GM19238 (cell line): ENCODE results near the gene SPSB4.

Source experiments
- DNase-seq: peaks from one replicate; pipeline ENCODE4 v3.0.0; 2011; ENCODE audit warnings: low spot score; ENCODE audit not compliant: insufficient read length

SPSB4 gene

GRCh38 chr3:141073580-141073979 lies 22.4 kb downstream of the SPSB4 start:
- DNase-seq: no peak

DNA sequence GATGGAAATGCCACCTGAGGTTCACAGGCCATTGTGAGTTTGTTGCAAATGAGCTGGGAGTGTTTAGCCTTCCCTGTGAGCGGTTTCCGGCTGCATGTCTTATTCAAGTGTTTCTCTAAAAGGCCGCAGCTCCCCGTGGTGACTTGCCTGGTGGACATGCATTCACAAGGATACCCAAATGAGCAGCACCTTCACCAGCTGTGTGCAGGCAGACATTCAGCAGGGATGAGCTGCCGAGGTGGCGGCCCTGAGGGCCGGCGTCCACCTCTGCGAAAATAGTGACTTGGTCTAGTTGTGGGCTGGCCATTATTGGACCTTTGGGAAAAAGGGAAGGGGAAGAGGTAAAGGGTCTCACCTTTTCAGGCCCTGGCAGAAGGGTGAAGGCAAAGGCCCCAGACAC lies 23.4 kb downstream of the SPSB4 start:
- no peak for DNase-seq

DNA sequence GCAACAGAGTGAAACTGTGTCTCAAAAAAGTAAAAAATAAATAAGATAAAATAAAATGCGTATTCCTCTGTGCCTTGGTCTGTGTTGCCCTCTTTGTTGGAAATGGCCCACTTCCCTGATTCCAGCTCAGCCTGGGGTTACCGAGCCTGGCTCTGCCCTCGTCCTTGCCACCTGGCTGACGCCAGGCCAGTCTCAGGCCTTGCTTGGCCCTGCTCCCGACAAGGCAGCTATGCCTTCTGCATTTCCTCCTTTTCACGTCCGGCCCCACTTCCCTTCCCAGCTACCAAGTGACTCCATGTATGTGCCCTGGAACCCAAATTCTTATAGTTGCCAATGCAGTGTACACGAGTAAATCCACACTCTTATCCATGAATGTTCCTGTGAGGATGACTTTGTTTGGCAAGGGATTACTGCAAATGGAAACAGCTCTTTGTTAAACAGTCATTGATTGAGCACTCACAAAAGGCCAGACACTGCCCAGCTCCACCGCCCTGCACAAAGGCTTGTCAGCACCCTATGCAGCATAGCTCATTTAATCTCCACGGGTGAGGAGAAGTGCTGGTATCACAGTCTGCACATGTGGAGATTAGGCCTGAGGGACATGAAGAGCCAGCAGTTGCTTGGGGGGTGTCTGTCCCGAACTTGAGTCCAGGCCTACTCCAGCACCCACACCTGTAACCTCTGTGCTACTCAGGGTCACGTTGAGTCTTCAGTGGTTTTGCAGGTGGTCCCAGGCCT lies 25.1 kb downstream of the SPSB4 start:
- DNase-seq: no peak

DNA sequence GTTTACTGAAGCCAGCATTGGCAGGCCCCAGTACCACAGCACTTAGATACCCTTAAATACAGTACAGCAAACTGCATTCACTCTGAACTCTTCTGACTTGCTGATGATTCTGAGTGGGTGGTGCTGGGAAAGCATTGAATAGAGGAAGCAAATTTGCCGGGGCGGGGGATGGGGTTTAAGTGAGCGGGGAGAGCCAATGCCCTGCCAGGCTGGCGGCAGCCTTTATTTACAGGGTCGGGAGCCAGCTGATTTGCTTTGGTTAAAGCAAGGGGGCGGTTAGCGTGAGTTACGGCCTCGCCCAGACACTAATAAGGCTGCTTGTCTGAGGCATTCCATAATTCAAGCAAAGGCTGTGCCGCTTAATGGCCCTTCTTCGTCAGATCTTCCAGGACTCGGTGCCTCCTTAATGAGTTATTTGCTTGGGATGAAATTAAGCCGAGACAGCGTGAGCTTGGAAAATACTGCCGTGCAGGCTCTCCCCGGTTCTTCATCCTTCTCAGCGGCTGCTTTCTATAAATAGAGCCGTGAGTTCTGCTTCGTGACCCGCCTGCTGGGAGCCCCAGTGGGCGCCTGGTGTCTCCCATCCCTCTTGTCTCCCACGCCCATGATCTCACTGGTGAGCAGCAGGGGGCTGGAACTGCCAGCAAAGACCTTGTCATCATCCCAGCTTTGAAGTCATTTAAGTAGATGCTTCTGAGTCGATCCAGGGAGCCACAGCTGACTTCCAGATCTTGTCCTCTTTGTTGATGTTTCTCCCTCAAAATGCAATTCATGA lies 25.8 kb downstream of the SPSB4 start:
- no peak for DNase-seq

- no peak for DNase-seq
Observed at GRCh38 chr3:141077631-141078030, 26.5 kb downstream of the SPSB4 start.

- DNase-seq: no peak
Observed at GRCh38 chr3:141078200-141078599, 27.1 kb downstream of the SPSB4 start.

GRCh38 chr3:141080431-141080830 lies 29.3 kb downstream of the SPSB4 start:
- DNase-seq: no peak

- no peak for DNase-seq
Observed at GRCh38 chr3:141081141-141081795, 30.1 kb downstream of the SPSB4 start.

- no peak for DNase-seq
Observed at GRCh38 chr3:141082064-141082463, 30.9 kb downstream of the SPSB4 start.

- DNase-seq: no peak
Observed at GRCh38 chr3:141083226-141083625, 32.1 kb downstream of the SPSB4 start.

DNA sequence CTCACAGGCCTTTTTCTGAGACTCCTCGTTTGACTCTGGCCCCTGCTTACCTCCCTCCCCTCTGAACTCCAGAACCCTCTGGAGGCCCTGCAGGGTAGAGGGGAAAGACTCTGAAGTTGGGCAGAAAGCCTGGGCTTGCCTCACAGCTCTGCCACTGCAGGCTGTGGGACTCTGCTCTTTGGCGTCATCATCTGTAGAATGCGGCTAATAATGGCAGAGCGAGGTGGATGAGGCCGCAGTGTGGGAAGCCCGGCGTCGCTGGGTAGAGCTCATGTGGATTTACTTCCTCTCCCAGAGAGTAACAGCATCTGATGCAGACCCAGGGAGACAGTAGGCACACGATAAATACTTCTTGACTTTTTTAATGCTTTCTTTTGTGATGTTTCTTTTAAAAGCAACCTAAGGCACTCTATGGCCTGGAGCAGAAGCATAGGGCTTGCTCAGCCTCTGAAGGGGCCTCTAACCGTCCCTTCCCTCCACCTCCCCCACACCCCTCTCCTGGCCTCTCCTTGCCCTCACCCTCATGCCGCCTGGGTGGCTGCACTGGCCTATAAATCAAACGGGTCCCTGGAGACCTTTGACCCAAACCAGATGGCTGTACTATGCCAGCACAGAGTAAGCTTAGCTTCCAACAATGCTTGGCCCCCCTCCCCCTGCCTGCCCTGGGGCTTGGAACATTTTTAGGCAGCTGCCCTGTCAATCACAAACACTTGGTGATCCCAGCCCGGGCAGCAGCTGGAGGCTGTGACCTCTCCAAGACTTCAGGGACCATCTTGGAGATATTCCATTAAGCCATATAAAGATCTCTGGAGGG lies 32.9 kb downstream of the SPSB4 start:
- DNase-seq: no peak

DNA sequence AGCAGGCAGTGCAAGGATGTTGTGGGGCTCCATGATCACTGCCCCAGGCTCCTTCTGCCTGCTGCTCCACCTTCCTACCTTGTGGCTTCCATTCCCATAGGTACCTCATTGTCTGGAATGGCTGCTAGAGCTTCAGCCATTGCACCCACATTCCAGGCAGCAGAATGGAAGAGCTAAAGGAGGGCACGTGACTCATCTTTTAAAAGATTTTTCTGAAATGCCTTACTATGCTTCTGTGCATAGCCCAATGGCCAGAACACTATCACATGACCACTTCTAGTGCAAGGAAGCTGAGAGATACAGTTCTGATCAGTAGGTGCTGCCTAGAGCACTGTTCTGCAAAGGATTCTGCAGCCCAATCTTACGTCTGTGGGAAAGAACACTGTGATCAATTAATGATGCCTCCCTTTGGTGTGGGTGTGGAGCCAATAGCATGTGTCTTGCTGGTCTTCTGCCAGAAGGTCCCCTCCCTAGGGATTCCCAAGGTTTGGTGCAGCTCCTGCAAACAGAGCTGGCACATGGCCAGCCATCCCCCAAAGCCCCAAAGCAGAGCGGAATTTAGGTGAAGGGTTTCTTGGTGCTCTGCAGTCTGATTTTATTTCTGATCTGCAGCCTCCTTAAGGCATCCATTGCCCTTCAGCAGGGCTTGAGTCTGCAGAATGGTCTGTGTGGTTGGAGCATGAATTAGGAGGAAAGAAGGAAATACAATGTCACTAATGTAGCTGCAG lies 34.4 kb downstream of the SPSB4 start:
- no peak for DNase-seq

DNA sequence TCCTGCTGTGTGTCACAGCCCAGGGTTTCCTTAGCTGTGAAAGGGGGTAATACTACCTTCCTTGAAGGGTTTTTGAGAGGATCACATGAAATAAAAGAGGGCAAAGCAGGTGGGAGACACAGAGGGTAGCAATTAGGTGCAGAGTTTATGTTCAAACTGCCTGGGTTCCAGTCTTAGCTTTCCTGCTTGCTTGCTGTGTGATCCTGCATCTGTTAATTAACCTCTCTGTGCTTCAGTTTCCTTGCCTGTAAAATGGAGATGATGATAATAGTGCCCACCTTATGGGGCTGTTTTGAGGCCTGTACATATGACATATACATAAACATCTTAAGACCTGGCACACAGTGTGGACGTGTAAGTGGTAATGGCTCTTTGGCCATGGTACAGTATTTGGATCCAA lies 35.0 kb downstream of the SPSB4 start:
- DNase-seq: no peak

DNA sequence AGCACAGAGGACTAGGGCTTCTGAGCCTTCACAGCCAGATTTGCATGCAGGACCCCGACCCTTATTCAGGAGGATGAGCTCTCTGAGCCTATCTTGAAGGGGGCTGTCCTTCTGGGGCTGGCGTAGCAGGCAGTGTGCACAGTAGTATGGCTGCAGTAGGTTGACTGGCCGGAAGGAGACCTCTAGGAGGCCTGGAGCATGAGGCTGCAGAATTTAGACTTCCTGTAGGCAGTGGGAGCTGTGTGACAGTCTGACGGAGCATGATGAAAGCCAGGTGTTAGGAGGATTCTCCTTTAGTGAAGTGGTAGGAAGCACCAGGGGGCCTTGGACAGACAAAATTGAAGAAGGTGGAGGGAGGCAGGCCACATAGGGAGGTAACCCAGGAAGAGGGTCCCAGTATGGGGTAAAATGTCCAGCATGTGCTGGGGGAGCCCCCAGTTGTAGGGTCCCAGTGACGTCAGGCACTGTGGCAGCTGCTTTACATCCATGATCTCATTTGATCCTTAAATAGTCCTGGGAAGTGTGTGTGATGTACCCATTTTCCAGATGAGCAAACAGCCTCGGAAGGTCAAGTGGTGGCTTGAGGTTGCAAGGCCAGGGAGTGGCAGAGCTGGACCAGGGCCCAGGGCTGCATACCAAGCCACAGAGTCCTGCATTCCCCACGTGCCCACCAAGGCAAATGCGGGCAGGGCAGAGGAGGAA lies 36.1 kb downstream of the SPSB4 start:
- no peak for DNase-seq

- DNase-seq: no peak
Observed at GRCh38 chr3:141087778-141088130, 36.6 kb downstream of the SPSB4 start.

GRCh38 chr3:141089339-141090152 lies 38.4 kb downstream of the SPSB4 start:
- DNase-seq: no peak

DNA sequence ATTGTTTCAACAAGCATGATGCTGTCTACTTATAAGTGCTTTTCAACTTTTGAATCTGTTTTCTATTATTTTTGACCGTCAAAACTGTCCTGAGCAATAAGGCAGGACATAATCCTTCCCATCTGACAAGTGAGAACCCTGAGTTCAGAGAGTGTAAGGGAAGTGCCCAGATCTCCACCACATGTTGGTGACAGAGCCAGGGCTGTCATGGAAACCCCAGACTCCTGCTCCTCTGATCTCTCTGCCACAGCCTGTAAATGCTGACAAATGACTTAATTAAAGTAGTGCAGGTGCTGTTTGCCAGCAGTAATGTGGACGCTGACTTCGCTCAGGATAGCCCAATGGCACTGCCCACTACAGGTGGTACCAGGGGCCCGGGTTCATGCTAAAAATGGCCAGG lies 40.3 kb downstream of the SPSB4 start:
- no peak for DNase-seq

DNA sequence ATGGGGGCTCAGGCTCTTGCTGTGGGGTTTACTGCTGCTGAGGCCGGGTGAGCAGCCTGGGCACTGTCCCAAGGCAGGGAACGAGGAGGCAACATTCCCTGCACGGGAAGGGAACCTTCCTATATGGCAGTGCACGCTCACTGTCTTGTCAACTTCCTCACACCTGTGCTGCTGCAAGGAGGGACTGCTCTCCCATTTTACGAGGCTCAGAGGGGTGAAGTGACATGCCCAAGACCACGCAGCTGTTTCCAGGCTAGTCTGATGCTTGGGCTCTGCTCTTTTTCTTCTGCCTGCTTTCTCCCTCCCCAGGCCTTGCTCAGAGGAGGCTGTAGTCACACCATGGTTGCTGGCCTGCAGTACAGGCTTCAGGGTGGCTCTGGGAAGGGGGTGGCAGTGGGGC lies 41.5 kb downstream of the SPSB4 start:
- no peak for DNase-seq

DNA sequence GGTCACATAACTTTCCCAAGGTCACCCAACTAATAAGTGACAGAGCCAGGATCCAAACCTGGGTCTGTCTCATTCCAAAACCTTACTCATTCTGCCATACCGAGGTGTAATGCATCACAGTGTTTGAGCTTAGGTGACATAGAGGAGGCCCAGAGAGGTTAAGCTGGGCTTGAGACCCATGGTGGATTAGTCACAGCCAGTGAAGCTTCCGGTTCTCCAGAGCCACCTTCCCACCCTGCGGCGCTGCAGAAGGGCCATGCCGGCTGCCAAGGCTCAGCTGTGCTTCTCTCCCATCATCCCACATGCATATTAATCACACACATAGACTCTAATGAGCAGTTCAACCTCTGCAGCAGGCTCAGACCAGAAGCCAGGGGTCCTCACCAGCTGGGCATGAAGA lies 42.2 kb downstream of the SPSB4 start:
- DNase-seq: no peak
